Immature natural killer cell (primary cell): Measurements from ENCODE around the gene CGB8. TPM values are rescaled to one million over a fixed set of nuclear protein-coding genes. Genes with fewer than 3 reads are reported as not detected.

Source experiments
- DNase-seq, 3 donors: peaks; one replicate each; pipeline ENCODE4 v3.0.0; 2022; ENCODE audit warnings: mixed read lengths in 1 of 3
- H3K27ac Mint-ChIP-seq, 6 donors: one replicate each; pipeline ENCODE4 v1.8.0; 2020; ENCODE audit warnings: mixed read lengths in 6 of 6, mild to moderate bottlenecking in 5 of 6, inconsistent platforms in 4 of 6, moderate library complexity in 3 of 6
- H3K27me3 Mint-ChIP-seq, 3 donors: one replicate each; pipeline ENCODE4 v1.8.0; 2020 to 2021; ENCODE audit warnings: low read depth in 3 of 3, mild to moderate bottlenecking in 3 of 3, mixed read lengths in 3 of 3, moderate library complexity in 3 of 3, inconsistent platforms in 1 of 3
- H3K36me3 Mint-ChIP-seq, 3 donors: one replicate each; pipeline ENCODE4 v1.8.0; 2020; ENCODE audit warnings: mixed read lengths in 3 of 3, inconsistent platforms in 2 of 3, mild to moderate bottlenecking in 2 of 3
- H3K4me1 Mint-ChIP-seq, 2 donors: one replicate each; pipeline ENCODE4 v1.8.0; 2020; ENCODE audit warnings: inconsistent platforms in 2 of 2, mild to moderate bottlenecking in 2 of 2, mixed read lengths in 2 of 2, moderate library complexity in 1 of 2
- H3K4me3 Mint-ChIP-seq, 5 donors: one replicate each; pipeline ENCODE4 v1.8.0; 2020; ENCODE audit warnings: mild to moderate bottlenecking in 5 of 5, mixed read lengths in 5 of 5, inconsistent platforms in 3 of 5, moderate library complexity in 3 of 5
- H3K9me3 Mint-ChIP-seq, 6 donors: one replicate each; pipeline ENCODE4 v1.8.0; 2020; ENCODE audit warnings: mild to moderate bottlenecking in 6 of 6, mixed read lengths in 6 of 6, inconsistent platforms in 4 of 6, moderate library complexity in 3 of 6
- polyA plus RNA-seq, 3 donors: library from polyadenylated mRNA; unstranded; fragments of 300-500 nt; fragmentation: Illumina TruSeq; gene quantifications; one replicate each; pipeline ENCODE4 v1.2.3, GENCODE V29; 2021

Gene CGB8
- polyA plus RNA-seq, 3 donors from 2014 or later = not detected

DNA sequence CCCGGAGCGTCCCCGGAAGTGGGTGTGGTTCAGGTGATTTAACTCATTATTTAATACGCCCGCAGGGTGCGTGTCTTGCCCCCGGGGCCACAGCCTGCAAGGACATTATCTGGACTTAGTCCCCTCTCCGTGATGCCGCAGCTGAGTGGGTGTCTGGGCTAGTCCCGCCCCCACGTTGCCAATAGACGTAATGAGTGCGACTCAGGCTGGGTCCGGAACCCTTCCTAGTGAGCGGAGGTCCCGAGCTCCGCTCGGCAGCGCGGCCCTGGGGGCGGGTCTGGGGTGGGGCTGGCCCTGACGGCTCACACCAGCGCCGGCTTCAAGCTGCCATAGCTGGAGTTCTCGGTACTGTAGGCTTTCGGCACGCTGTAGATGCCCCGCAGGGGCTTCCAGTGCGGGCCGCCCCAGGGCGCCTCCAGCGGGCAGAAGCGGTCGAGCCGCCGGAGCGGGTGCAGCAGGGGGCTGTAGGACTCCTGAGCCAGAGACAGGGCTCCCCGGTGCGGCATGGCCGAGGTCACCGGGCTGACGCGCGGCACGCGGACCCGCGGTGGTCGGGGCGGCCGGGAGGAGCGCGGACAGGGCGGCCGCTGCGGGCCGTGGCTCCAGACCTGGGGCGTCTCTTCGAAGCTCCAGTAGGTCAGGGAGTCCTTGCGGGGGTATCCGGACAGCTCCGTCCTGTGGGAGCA is 31.1 kb downstream of the CGB8 start:
- Mint-ChIP-seq H3K4me1 (peaks cover 25 to 26% of the 10 kb centered on the region in 2 donors), H3K4me3 (peak overlapping the region; percentile 82 to 91 (median 90)), H3K9me3 (no peaks in the 10 kb centered on the region), H3K36me3 (no peaks in the 10 kb centered on the region), H3K27me3 (peaks cover 0 to 11% (median 0%) of the 10 kb centered on the region in 3 donors), H3K27ac (peak overlapping the region in 1 of 6 donors; percentile 24)
- peak; percentile 59 to 66 (median 62) for DNase-seq

DNA sequence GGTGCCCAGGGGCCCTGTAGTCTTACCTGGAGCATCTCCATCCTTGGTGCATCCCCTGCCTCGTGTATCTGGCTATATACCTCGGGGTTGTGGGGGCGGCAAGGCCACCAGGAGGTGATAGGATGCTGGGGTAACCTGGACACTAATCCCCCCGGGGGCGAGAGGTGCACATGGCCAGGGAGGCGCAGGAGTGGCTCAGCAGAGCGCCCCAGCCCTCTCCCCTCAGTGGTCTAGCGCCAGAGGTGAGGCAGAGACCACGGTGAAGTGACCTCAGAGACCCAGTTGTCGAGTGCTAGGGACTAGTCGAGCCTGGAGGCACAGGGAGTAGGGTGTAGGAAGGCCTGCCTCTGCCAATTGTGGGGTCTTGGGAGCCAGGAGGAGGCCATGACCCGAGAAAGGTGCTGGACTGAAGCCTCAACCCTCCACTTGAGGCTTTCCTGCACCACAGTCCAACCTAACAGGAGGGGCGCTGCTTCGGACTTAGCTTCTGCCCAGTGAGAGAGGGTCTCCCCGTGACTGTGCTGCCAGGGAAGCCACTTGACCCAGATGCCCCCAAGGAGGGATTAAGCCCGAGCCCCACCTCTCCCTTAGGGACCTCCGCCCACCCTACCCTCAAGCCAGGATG is 31.8 kb downstream of the CGB8 start, which contains the start of gene LHB:
Gene LHB, minus strand, starts transcription at position 51 of the 625 bp plus-strand sequence. Its CDS starts 10 bp downstream, at position 41.
- H3K36me3 Mint-ChIP-seq = no peaks in the 10 kb centered on the region
- DNase-seq = no peak
- peak within 1 kb of the TSS in 3 of 6 donors; percentile 12 to 34 (median 24) for H3K27ac Mint-ChIP-seq
- peaks cover 0 to 11% (median 0%) of the 10 kb centered on the region in 3 donors for H3K27me3 Mint-ChIP-seq
- peaks cover 25 to 26% of the 10 kb centered on the region in 2 donors for H3K4me1 Mint-ChIP-seq
- H3K4me3 Mint-ChIP-seq = peak within 1 kb of the TSS; percentile 82 to 91 (median 90)
- H3K9me3 Mint-ChIP-seq = no peaks in the 10 kb centered on the region

DNA sequence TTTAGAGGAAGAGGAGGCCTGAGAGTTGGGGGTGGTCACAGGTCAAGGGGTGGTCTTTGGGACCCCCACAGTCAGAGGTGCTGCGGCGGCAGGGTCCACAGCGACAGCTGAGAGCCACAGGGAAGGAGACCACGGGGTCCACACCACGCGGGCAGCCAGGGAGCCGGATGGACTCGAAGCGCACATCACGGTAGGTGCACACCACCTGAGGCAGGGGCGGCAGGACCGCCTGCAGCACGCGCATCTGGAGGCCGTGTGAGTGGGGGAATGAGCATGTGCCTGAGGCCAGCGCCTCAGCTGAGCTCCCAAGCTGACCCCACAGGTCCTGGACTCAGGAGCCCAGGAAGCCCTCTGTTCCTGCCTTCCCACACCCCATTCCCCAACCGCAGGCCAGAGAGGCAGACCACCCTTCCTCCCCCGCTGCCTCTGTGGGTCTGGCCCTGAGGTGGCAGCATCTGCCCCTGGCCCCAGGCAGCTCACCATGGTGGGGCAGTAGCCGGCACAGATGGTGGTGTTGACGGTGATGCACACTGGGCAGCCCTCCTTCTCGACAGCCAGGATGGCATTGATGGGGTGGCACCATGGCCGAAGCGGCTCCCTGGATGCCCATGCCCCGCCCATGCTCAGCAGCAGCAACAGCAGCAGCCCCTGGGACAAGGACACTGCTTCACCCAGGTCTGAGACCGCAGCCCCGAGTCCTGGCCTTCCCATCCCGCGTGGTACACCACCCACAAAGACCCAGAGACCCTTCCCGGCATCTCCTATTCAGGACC is 32.7 kb downstream of the CGB8 start:
- Mint-ChIP-seq H3K9me3 (no peaks in the 10 kb centered on the region), H3K36me3 (no peaks in the 10 kb centered on the region), H3K27ac (peak overlapping the region in 1 of 6 donors; percentile 12), H3K4me1 (peaks cover 24 to 25% of the 10 kb centered on the region in 2 donors), H3K4me3 (peak overlapping the region in 1 of 5 donors; percentile 25), H3K27me3 (peaks cover 0 to 9% (median 0%) of the 10 kb centered on the region in 3 donors)
- no peak for DNase-seq

DNA sequence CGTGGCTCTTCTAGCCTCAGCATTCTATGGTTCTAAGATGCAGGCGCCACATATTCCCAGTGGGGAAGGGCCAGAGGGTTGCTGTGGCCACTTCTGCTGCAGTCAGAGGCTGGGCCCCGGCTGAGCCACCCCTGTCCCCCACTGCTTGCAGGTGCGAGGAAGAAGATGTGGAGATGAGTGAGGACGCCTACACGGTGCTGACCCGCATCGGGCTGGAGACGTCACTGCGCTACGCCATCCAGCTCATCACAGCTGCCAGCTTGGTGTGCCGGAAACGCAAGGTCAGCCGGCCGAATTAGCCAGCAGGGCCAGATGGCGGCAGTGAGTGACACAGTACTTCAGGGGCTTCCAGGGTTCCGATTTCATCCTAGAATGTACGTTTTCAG is 34.0 kb downstream of the CGB8 start:
- no peak for DNase-seq
- Mint-ChIP-seq H3K9me3 (no peaks in the 10 kb centered on the region), H3K27ac (no peak overlapping the region), H3K27me3 (peaks cover 0 to 6% (median 1%) of the 10 kb centered on the region in 3 donors), H3K4me1 (peaks cover 17 to 19% of the 10 kb centered on the region in 2 donors), H3K4me3 (no peak overlapping the region), H3K36me3 (peaks cover 0 to 4% (median 4%) of the 10 kb centered on the region in 3 donors)

DNA sequence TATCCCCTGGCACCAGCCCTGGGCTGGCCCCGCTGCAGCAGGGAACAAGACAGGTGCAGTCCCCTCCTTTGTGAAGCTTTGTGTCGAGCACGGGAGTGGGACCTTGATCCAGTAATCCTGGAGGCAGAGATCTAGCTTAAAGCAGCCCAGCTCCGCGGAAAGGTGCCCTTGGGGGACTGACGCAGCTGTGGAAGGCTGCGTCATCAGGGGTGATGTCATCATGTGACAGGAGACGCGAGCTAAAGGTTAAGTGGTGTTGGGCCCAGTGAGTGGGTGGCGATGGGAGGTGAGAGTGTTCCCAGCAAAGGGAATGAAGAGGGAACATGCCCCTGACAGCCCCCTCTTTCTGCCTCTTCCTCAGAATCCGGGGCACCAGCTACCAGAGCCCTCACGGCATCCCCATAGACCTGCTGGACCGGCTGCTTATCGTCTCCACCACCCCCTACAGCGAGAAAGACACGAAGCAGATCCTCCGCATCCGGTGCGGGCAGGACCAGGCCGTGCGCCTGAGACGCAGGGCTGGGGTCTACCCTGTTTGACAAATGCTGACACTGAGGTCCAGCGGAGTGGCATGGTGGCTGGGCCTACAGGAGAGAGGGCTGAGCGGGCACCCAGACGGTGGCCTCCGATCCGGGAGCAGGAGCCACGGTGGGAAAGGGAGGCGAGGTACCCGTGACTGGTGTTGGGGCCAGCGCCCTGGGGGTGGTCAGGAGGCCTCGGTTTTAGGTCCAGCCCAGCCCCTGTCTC is 34.6 kb downstream of the CGB8 start:
- no peak for DNase-seq
- Mint-ChIP-seq H3K27ac (no peak overlapping the region), H3K4me3 (no peak overlapping the region), H3K27me3 (peaks cover 0 to 4% (median 1%) of the 10 kb centered on the region in 3 donors), H3K9me3 (no peaks in the 10 kb centered on the region), H3K36me3 (peaks cover 0 to 7% (median 4%) of the 10 kb centered on the region in 3 donors), H3K4me1 (peaks cover 11 to 16% of the 10 kb centered on the region in 2 donors)

DNA sequence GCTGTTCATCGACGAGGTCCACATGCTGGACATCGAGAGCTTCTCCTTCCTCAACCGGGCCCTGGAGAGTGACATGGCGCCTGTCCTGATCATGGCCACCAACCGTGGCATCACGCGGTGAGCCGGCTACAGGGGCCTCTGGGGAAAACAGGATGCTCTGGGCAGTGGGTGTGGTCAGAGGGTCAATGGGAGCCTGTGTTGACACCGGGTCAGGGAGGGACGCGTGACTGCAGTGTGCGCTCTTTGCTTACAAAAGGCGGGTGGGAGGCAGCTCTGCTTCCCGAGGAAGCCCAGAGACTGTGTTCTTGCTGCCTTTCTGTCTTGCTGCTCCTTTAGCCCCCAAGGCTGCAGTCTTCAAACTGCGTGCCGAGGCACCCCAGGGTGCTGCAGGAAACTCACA is 37.7 kb downstream of the CGB8 start:
- no peaks in the 10 kb centered on the region for H3K4me1 Mint-ChIP-seq
- H3K27me3 Mint-ChIP-seq = peaks cover 0 to 1% (median 0%) of the 10 kb centered on the region in 3 donors
- peaks cover 0 to 12% (median 4%) of the 10 kb centered on the region in 3 donors for H3K36me3 Mint-ChIP-seq
- H3K9me3 Mint-ChIP-seq = no peaks in the 10 kb centered on the region
- no peak overlapping the region for H3K27ac Mint-ChIP-seq
- no peak for DNase-seq
- H3K4me3 Mint-ChIP-seq = no peak overlapping the region

DNA sequence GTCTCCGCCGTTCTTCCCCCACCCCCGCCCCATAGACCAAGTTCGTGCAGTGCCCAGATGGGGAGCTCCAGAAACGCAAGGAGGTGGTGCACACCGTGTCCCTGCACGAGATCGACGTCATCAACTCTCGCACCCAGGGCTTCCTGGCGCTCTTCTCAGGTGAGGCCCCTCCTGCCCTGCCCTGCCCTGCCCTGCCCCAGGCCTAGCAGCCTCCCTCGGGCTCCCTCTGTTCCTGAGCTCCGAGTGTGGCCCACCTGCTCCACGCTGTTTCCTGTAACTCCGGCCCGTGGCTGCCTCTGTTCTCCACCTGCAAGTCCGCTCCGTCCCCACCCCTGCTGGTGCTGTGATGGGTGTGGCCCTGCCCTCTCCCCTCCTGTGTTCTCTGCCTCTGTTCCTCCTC is 38.5 kb downstream of the CGB8 start:
- no peak for DNase-seq
- Mint-ChIP-seq H3K36me3 (peaks cover 0 to 12% (median 4%) of the 10 kb centered on the region in 3 donors), H3K9me3 (no peaks in the 10 kb centered on the region), H3K27me3 (peaks cover 0 to 1% (median 0%) of the 10 kb centered on the region in 3 donors), H3K4me3 (no peak overlapping the region), H3K27ac (peak overlapping the region in 1 of 6 donors; percentile 69), H3K4me1 (no peaks in the 10 kb centered on the region)

DNA sequence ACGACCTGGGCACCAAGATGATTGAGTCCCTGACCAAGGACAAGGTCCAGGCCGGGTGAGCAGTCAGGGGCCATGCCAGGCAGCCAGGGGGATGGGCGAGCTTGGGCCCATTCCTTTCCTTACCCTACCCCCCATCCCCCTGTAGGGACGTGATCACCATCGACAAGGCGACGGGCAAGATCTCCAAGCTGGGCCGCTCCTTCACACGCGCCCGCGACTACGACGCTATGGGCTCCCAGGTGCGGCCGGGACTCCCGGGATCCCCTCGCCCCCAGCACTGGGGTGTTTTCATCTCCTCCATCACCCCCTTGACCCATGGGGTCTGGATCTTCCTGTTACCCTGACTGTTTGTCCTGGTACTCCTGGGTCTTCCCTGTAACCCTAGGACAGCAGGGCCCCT is 39.1 kb downstream of the CGB8 start:
- peaks cover 0 to 1% (median 0%) of the 10 kb centered on the region in 3 donors for H3K27me3 Mint-ChIP-seq

DNA sequence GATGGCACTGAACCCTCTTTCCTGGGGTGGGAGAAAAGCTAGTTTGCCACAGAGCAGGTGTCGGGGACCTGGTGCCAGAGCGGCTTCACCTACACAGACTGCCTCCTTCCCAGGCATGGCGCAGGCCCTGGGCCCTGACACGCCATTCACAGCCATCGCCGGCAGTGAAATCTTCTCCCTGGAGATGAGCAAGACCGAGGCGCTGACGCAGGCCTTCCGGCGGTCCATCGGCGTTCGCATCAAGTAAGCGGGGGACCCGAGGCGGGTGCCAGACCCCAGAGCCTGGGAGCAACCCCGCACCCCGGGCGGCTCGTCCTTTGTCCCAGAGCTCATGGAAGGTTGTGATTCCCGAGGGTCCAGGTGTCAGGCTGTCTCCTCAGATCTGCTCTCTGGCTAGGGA is 42.0 kb downstream of the CGB8 start:
- H3K36me3 Mint-ChIP-seq = peaks cover 3 to 21% (median 11%) of the 10 kb centered on the region in 3 donors
- H3K9me3 Mint-ChIP-seq = no peaks in the 10 kb centered on the region
- no peaks in the 10 kb centered on the region for H3K4me1 Mint-ChIP-seq
- DNase-seq = no peak
- peaks cover 0 to 1% (median 0%) of the 10 kb centered on the region in 3 donors for H3K27me3 Mint-ChIP-seq
- no peak overlapping the region for H3K4me3 Mint-ChIP-seq
- H3K27ac Mint-ChIP-seq = no peak overlapping the region

More for the DNA sequence above, 39.1 kb downstream of the CGB8 start:
- H3K4me3 Mint-ChIP-seq = no peak overlapping the region
- no peak overlapping the region for H3K27ac Mint-ChIP-seq
- H3K36me3 Mint-ChIP-seq = peaks cover 0 to 15% (median 5%) of the 10 kb centered on the region in 3 donors
- no peaks in the 10 kb centered on the region for H3K9me3 Mint-ChIP-seq
- no peaks in the 10 kb centered on the region for H3K4me1 Mint-ChIP-seq
- DNase-seq = no peak

DNA sequence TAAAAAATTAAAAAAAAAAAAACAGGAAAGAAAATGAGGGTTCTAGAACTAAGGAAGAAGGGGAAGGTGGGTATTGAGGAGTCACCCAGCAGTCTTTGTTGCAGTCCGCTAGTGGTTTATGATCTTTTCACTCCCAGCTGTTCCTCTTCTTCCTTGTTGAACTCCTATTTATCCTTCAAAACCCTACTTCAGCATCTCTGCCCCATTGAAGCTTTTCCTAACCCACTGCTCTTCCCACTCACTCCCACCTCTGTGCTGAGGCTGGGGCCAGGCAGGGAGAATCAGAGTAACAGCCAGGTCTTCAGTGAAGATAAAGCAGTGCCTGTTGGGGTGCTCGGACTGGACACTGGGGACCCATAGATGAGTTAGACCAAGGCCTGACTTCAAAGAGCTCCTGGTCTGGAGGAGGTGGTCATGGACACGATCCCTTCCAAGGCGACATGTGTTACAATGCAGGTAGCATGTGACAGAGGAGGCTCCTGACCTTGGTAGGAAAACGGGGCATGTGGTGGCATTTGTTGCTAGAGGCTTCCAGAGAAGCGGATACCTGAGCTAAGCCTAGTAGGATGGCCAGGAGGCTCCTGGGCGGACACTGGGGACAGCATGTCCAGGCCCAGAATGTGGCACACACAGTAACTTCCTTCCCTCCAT is 43.8 kb downstream of the CGB8 start:
- DNase-seq = no peak
- Mint-ChIP-seq H3K4me1 (no peaks in the 10 kb centered on the region), H3K9me3 (no peaks in the 10 kb centered on the region), H3K4me3 (no peak overlapping the region), H3K27me3 (peaks cover 0 to under 1% (median 0%) of the 10 kb centered on the region in 3 donors), H3K27ac (no peak overlapping the region), H3K36me3 (peaks cover 3 to 17% (median 7%) of the 10 kb centered on the region in 3 donors)

DNA sequence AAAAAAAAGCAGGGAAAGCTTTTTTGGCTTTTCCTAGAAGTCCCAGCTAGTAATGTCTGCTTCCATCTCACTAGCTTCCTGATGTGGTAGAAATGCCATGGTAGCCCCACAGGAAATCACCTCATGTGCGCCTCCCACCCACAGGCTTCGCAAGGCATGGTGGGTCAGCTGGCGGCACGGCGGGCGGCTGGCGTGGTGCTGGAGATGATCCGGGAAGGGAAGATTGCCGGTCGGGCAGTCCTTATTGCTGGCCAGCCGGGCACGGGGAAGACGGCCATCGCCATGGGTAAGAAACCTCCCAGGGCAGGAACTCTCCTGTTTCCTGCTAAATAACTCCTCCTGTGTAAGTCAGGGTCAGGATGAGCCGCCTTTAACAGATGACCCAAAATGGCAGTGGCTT is 44.8 kb downstream of the CGB8 start:
- DNase-seq = no peak
- Mint-ChIP-seq H3K4me3 (no peak overlapping the region), H3K9me3 (no peaks in the 10 kb centered on the region), H3K27me3 (no peaks in the 10 kb centered on the region), H3K4me1 (peaks cover 1 to 8% of the 10 kb centered on the region in 2 donors), H3K27ac (no peak overlapping the region), H3K36me3 (peaks cover 3 to 14% (median 7%) of the 10 kb centered on the region in 3 donors)

DNA sequence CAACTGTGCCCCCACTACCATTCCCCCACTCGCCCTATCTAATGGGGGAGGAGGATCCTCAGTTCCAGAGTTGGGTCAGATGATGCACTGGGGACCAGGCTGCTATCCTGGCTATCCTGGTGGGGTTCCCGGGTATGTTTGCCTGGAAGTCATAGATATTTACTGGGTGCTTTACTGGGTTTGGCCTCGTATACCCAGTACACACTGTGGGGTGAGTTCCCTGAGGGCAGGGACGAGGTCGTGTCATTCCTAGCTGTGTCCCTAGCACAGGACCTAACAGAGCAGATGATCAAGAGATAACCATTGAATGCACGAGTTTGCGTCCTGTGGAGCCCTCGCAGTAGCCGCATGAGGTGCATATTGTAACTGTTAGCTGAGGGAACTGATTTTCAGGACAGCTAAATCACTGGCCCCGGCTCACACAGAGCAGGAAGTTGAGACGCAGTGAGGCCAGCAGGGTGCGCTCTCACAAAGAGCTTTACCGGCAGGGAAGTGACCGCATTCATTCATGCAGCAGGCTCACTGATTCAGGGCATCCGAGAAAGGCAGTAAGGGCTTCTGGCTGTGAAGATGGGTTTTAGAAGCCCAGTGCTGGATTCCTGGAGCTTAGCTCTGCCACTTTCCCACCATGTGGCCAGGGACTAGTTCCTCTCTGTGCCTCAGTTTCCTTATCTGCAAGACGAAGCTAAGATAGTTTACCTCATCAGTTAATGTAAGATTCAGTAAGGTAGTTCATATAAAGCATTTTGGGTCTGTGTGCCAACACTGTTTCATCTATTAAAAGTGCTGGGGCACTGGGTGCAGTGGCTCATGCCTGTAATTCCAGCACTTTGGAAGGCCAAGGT is 49.2 kb downstream of the CGB8 start:
- Mint-ChIP-seq H3K27me3 (no peaks in the 10 kb centered on the region), H3K4me3 (no peak overlapping the region), H3K27ac (no peak overlapping the region), H3K4me1 (peaks cover 8 to 21% of the 10 kb centered on the region in 2 donors), H3K9me3 (no peaks in the 10 kb centered on the region), H3K36me3 (peaks cover 3 to 6% (median 4%) of the 10 kb centered on the region in 3 donors)
- peak; percentile 29 to 49 (median 34) for DNase-seq
